ENCODE data around the gene PALM. TPM values are rescaled to one million over a fixed set of nuclear protein-coding genes. Genes with fewer than 3 reads are reported as not detected.
A peak's percentile ranks its signal among the peaks of the same experiment; 100 is the strongest.

Gene PALM
- polyA plus RNA-seq, 2 of the 4 experiments (the other 2 are of a cell fraction) = 3.0 to 15.7 TPM

DNA sequence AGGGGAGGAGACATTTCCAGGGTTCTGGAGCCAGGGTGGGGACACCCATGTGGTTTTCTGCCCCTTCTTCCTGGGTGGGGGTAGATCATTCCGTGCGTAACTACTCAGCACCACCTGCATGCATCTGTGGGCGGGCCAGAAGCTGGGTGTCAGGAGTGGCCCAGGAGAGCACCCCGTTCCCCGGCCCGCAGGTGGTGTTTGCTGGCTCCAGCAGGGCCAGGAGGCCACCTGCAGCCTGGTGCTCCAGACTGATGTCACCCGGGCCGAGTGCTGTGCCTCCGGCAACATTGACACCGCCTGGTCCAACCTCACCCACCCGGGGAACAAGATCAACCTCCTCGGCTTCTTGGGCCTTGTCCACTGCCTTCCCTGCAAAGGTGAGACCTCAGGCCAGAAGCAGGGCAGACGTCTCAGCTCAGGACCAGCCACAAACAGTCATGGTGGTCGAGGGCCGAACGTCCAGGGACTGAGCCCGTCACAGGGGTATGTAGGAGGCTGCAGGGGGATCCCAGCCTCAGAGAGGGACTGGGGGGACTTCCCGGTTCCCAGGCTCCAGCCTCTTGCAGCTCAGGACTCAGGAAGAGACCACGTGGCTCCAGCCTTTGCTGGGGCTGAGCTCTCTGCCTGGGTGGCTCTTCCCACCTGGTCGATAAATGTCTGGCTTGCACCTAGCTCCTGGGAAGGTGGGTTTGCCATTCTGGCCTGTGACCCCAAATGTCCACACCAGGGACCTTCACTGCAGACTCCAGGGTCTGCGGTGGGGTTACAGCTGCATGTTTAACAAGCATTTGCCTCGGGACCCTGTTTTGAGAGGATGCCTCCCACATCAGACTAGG lies 30.9 kb upstream of the PALM start:
- peak; percentile 38 to 43 for DNase-seq (ENCODE audit: low read depth in 1 of 2, low spot score in 1 of 2)
- FAIRE-seq = no peak
- TF ChIP-seq JUN (IDR thresholded peaks at IDR 0.05) (peak; percentile 6 to 7; a peak in 1 of 5 replicates), JUNB (IDR thresholded peaks at IDR 0.05) (no peak), RNF2 (IDR thresholded peaks at IDR 0.05; ENCODE audit: borderline replicate concordance, low read depth) (no peak), RCOR1 (IDR thresholded peaks at IDR 0.05; ENCODE audit: low read depth, low read length) (no peak), POLR2AphosphoS2 (conservative IDR thresholded peaks at IDR 0.05; ENCODE audit: low read length) (no peak), SREBF2 (IDR thresholded peaks at IDR 0.05) (no peak), ZSCAN20 (CRISPR knock-in tag; IDR thresholded peaks at IDR 0.05) (no peak), POLR2A (IDR thresholded peaks at IDR 0.05; ENCODE audit: low read length) (peak; percentile 13; the same call in 1 of the 2 replicates), RAD21 (conservative IDR thresholded peaks at IDR 0.05 in 1 of 2, IDR thresholded peaks at IDR 0.05 in 1 of 2) (no peak), FOSB (CRISPR knock-in tag; IDR thresholded peaks at IDR 0.05) (no peak), TP53 (CRISPR knock-in tag; IDR thresholded peaks at IDR 0.05) (no peak)
- TF ChIP-seq, protein P1, sequence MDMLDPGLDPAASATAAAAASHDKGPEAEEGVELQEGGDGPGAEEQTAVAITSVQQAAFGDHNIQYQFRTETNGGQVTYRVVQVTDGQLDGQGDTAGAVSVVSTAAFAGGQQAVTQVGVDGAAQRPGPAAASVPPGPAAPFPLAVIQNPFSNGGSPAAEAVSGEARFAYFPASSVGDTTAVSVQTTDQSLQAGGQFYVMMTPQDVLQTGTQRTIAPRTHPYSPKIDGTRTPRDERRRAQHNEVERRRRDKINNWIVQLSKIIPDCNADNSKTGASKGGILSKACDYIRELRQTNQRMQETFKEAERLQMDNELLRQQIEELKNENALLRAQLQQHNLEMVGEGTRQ (IDR thresholded peaks at IDR 0.05) = 0 out of 2 replicates have a peak, but pooled peaks have one; percentile 4
- TF ChIP-seq, protein P2, sequence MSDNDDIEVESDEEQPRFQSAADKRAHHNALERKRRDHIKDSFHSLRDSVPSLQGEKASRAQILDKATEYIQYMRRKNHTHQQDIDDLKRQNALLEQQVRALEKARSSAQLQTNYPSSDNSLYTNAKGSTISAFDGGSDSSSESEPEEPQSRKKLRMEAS (IDR thresholded peaks at IDR 0.05) = peak; percentile 34
- TF ChIP-seq, protein P3, sequence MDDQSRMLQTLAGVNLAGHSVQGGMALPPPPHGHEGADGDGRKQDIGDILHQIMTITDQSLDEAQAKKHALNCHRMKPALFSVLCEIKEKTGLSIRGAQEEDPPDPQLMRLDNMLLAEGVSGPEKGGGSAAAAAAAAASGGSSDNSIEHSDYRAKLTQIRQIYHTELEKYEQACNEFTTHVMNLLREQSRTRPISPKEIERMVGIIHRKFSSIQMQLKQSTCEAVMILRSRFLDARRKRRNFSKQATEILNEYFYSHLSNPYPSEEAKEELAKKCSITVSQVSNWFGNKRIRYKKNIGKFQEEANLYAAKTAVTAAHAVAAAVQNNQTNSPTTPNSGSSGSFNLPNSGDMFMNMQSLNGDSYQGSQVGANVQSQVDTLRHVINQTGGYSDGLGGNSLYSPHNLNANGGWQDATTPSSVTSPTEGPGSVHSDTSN (IDR thresholded peaks at IDR 0.05) = 0 out of 2 replicates have a peak, but pooled peaks have one; percentile 20
- TF ChIP-seq, protein P4, sequence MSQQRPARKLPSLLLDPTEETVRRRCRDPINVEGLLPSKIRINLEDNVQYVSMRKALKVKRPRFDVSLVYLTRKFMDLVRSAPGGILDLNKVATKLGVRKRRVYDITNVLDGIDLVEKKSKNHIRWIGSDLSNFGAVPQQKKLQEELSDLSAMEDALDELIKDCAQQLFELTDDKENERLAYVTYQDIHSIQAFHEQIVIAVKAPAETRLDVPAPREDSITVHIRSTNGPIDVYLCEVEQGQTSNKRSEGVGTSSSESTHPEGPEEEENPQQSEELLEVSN (IDR thresholded peaks at IDR 0.05; ENCODE audit: borderline replicate concordance, low read depth) = no peak
- TF ChIP-seq, protein P5, sequence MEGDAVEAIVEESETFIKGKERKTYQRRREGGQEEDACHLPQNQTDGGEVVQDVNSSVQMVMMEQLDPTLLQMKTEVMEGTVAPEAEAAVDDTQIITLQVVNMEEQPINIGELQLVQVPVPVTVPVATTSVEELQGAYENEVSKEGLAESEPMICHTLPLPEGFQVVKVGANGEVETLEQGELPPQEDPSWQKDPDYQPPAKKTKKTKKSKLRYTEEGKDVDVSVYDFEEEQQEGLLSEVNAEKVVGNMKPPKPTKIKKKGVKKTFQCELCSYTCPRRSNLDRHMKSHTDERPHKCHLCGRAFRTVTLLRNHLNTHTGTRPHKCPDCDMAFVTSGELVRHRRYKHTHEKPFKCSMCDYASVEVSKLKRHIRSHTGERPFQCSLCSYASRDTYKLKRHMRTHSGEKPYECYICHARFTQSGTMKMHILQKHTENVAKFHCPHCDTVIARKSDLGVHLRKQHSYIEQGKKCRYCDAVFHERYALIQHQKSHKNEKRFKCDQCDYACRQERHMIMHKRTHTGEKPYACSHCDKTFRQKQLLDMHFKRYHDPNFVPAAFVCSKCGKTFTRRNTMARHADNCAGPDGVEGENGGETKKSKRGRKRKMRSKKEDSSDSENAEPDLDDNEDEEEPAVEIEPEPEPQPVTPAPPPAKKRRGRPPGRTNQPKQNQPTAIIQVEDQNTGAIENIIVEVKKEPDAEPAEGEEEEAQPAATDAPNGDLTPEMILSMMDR (IDR thresholded peaks at IDR 0.05) = no peak
- TF ChIP-seq, protein P6, sequence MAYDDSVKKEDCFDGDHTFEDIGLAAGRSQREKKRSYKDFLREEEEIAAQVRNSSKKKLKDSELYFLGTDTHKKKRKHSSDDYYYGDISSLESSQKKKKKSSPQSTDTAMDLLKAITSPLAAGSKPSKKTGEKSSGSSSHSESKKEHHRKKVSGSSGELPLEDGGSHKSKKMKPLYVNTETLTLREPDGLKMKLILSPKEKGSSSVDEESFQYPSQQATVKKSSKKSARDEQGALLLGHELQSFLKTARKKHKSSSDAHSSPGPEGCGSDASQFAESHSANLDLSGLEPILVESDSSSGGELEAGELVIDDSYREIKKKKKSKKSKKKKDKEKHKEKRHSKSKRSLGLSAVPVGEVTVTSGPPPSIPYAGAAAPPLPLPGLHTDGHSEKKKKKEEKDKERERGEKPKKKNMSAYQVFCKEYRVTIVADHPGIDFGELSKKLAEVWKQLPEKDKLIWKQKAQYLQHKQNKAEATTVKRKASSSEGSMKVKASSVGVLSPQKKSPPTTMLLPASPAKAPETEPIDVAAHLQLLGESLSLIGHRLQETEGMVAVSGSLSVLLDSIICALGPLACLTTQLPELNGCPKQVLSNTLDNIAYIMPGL (CRISPR knock-in tag; IDR thresholded peaks at IDR 0.05; ENCODE audit: borderline replicate concordance) = no peak
- ChIA-PET CTCF (interaction anchor here (1.0 to 2.0 kb wide), 5 partner anchors 52 to 94 kb away, joined by 3 to 5 read pairs (median 4); no protein-coding TSS in a partner anchor), POLR2A (interaction anchor here (1.2 to 2.8 kb wide), 4 partner anchors 15 to 106 kb away, joined by 5 to 26 read pairs (median 9); partner anchors contain the start of gene RNF126)
- 38% methylated on average over 6 of the region's 22 CpGs for WGBS (ENCODE audit: missing lambda C conversion rate)
- ATAC-seq = peak; percentile 2 to 30; a peak in 3 of 6 replicates
- Histone ChIP-seq H3K4me2 (peak overlapping the region; percentile 77), H3K4me3 (peak overlapping the region; percentile 64), H3K4me1 (peaks cover 26% of the 10 kb centered on the region), H3K9me3 (no peaks in the 10 kb centered on the region), H3K27ac (peak overlapping the region; percentile 99)

All from A549 (cell line).